ENCODE data around the gene ADIPOQ.
"Not testable (repeated sequence)": the region's sequence is repeated elsewhere in the genome, so short reads cannot be mapped to it uniquely, and the experiment has no call there.

The ADIPOQ gene

DNA sequence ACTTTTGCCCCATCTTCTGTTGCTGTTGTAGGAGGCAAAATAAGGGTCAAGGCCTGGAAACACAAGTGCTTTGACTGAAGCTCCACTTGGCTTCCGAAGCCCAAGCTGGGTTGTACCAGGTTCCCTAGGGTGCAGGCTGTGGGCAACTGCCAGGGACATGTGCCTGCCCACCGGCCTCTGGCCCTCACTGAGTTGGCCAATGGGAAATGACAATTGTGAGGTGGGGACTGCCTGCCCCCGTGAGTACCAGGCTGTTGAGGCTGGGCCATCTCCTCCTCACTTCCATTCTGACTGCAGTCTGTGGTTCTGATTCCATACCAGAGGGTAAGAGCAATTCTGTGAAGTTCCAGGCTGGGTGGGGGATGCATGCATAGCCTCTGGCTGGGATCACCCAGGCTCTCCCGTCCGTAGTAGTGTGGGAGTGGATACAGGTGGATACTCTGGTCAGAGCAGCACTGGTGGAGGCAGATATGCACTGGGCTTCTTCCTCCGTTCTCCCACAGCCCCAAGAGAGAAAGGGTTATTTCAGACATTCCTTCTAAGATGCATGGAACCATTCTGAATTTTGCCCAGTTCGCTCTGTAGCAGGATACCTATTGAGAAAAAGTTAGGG, at the start of gene ADIPOQ:
TSS of gene ADIPOQ (plus strand) at position 285 of the 613 bp plus-strand sequence. CDS start 10,349 bp downstream, outside the sequence.
- no peak for DNase-seq (ENCODE audit: low read depth in 2 of 2)

DNA sequence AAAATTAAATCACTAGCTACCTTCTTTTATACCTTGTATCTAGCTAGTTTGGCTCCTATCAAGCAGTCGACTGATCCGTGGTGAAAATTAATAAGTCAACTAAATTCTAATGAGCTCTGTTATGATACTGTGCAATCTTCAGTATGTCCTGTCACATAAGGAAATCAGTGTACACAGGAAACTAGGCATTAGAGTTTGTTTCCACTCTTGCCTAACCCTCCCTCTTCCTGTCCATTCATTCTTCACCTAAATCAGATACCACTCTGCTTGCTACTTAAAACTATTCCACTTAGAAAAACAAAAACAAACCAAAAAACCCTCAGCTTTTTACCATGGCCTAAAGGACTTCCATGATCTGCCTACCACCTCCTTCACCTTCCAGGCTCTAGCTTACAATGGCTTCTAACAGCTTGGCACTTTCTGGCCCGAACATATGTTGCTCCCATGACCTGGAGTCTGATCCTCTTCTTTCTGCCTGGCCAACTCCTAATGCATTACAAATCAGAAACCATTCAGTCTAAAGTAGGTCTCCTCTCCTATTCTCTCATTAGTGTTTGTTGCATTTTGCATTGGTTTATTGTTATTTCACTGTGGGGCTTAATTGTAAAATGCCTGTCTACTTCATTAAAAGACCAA, 44.2 kb upstream of the ADIPOQ start:
- no peak for DNase-seq (ENCODE audit: low read depth in 2 of 2)

DNA sequence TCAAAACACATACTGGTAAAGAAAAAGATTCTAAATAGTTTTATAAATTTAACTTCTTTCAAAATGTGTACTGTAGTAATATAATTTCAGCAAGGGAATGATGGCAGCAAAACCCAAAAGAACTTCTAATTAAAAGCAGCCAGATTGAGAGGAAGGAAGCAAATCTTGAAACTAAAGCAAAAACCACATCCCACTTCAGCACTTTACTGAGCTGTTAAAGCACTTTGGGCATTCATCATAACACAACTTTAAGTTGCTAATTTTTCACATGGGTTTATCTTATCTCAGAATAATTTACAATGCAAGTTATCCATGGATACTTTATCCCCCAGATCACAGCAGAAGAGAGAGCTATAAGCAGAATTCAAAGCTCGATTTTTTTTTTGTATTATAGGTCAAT, 42.2 kb upstream of the ADIPOQ start:
- no peak for DNase-seq (ENCODE audit: low read depth in 2 of 2)

DNA sequence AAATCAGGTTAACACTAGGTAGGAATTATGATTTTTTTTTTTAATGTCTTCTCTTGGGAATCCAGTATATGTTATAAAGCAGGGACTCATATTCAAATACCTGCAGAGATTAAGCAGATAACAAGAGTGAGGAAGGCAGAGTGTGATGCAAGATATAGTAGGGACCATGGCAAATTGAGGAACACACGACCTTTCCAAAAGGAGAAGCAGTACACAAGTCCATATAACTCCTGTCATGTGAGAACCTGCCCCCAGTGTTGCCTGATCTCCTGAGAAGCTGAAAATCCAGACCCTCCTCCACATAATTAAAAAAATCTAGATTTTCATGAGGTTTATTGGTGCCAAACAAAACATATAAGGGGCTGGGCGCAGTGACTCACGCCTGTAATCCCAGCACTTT, 39.8 kb upstream of the ADIPOQ start:
- no peak for DNase-seq (ENCODE audit: low read depth in 2 of 2)

DNA sequence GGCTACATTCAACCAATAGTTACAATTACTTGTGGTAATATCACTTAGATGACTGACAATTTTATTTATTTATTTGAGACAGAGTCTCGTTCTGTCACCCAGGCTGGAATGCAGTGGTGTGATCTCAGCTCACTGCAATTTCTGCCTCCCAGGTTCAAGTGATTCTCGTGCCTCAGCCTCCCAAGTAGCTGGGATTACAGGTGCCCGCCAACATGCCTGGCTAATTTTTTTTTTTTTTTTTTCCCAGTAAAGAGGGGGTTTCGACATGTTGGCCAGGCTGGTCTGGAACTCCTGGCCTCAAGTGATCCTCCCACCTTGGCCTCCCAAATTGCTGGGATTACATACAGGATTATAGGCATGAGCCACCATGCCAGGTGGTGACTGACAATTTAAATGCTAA, 39.1 kb upstream of the ADIPOQ start:
- not testable (repeated sequence) for DNase-seq (ENCODE audit: low read depth in 2 of 2)

DNA sequence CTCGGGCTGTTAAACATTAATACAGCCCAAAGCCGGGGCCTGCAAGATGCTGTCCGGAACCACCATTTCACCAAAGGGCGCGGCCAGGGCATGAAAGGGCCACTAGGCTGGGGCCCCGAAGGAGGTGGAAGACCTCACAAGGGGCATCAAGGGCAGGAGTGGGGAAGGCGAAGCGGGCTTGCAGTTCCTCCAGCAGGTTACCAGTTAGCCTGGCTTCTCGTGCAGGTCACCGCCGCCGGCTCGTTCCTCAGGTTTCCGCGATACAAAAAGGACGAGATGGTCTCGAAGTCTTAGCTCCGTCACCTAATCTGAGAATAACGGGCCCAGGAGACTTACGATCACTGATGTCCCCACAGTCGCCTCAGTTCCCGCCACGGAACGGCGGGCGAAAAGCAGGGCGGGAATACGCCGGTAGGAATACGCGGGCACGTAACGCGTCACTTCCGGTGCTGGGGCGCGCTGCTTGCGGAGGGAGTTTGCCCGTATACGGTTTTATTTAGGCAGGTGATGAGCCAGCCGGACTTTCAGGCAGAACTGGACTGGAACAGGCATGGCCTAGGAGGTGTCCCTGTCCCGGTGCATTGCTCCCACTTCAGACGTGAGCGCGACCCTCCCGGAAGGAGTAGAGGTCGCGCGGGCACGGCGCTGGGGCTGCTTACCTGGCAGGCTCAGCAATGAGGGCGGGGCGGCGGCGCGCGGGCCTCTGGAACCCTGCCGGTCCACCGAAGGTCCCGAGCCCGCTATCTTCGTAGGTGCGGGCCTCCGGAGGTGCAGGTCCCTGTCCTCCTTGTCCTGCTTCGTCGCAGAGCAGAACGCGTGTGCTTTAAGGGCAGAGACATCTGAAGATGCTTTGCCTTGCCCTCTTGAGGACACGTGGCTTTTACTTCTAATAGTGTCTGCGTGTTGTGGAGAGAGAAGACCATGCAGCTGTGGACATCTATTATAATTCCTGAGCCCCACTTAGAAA, 36.1 kb upstream of the ADIPOQ start, which contains the start of gene RFC4:
TSS of gene RFC4 (minus strand) at position 394 of the 967 bp plus-strand sequence. CDS start 1,769 bp downstream, outside the sequence.
- DNase-seq (ENCODE audit: low read depth in 2 of 2), result peak; percentile 84

DNA sequence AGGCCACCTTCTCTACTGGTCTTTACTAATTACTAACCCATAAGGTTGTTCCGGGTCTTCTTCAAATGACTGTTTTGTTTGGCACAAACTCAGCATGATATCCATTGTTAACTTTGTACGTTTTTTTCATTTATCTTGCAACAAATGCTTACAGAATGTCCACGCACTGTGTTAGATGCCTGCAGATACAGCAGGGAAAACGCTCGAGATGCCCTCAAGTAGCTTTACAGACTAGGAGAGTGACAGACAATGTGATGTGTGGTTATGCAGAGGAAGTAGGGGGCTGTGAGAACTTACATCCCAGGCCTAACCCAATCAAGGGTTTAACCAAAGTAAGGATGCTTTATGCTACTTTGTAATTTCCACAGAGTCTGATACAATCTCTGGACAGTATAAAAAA, 35.3 kb upstream of the ADIPOQ start:
- no peak for DNase-seq (ENCODE audit: low read depth in 2 of 2)

DNA sequence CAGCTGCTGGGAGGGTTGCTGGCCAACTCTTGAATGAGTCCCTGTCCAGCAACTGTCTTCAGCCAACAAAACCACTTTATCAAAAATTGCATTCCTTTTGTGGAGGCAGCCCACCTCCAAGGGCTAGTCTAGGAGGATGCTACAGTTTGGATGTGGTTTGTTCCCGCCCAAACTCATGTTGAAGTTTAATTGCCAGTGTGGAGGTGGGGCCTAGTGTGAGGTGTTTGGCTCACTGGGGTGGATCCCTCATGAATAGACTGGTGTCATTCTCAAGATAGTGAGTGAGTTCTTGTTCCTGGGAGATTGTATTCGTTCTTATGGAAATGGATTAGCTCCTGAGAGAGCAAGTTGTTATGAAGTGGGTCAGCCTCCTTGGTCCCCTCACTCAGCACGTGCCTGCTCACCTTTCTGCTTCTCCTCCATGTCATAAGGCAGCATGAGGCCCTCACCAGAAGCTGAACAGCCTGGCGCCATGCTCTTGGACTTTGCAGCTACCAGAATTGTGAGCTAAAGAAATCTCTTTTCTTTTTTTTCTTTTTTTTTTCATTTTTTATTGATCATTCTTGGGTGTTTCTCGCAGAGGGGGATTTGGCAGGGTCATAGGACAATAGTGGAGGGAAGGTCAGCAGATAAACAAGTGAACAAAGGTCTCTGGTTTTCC, 32.0 kb upstream of the ADIPOQ start:
- DNase-seq (ENCODE audit: low read depth in 2 of 2), result no peak

DNA sequence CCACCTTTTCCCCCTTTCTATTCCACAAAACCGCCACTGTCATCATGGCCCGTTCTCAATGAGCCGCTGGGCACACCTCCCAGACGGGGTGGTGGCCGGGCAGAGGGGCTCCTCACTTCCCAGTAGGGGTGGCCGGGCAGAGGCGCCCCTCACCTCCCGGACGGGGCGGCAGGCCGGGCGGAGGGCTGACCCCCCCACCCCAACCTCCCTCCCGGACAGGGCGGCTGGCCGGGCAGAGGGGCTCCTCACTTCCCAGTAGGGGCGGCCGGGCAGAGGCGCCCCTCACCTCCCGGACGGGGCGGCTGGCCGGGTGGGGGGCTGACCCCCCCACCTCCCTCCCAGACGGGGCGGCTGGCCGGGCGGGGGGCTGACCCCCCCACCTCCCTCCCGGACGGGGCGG, 31.2 kb upstream of the ADIPOQ start:
- not testable (repeated sequence) for DNase-seq (ENCODE audit: low read depth in 2 of 2)

DNA sequence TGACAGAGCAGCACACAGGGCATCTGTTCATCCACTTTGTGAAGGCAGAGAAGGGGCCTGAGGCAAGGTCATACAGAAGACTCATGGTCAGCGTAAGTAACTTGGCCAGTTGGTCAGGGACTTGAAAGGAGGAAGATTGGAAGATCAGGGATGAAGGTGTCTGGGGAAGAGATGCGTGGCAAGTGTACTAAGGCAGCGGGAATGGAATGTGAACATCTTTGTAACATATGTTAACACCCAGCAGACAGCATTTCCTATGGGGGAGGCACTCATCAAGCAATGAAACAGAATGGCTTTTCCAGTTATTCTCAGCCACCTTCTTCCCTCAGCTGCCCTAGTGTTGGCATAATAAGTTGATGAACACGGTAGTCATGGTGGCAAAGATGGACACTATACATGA, 28.4 kb upstream of the ADIPOQ start:
- no peak for DNase-seq (ENCODE audit: low read depth in 2 of 2)

DNA sequence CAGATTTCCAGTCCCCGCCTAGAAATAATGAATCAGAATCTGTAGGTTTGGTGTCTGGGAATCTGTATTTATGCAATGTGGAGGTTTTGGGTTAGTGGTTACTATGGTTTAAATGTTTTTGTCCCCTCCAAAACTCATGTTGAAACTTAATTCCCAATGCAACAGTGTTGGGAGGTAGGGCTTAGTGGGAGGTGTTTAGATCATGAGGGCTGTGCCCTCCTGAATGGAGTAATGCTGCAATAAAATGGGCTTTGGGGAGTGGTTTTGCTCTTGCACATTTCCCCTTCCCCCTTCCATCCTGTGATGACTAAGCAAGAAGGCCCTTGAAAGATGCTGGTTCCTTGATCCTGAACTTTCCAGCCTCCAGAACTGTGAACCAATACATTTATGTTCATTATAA, 27.1 kb upstream of the ADIPOQ start:
- no peak for DNase-seq (ENCODE audit: low read depth in 2 of 2)

DNA sequence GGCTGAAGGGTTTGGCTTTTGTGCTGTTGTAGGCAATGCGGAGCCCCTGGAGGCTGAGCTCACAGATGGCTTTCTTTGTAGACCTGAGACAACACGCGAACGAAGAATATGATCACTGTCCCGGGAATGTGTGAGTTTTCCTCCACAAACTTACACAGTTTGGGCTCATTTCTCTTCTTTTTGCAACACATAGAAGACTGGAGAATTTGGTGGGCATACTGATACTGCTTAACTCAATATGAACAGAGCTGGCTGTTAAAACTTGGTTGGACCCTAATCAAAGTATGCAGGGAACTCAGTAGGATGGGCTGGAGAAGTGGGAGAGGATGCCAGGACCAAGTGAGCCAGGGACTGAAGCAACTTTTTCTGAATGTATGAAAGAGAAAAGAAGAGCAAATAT, 24.0 kb upstream of the ADIPOQ start:
- no peak for DNase-seq (ENCODE audit: low read depth in 2 of 2)

DNA sequence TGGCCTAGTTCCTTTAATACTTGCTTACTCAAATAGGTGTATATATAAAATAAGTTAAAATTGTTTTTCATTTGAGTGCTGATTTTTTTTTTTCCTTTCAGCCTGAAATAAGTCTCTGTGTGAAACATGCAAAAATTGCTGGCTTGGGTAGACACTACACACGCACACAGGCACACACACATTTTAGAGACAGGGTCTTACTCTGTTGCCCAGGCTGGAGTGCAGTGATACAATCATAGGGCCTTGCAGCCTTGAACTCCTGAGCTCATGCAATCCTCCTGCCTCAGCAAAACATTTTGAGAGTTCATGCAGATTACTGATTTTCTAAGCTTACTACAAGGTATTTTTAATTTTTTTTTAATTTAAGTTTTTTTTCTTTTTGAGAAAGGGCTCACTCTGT, 23.6 kb upstream of the ADIPOQ start:
- DNase-seq (ENCODE audit: low read depth in 2 of 2), result no peak

DNA sequence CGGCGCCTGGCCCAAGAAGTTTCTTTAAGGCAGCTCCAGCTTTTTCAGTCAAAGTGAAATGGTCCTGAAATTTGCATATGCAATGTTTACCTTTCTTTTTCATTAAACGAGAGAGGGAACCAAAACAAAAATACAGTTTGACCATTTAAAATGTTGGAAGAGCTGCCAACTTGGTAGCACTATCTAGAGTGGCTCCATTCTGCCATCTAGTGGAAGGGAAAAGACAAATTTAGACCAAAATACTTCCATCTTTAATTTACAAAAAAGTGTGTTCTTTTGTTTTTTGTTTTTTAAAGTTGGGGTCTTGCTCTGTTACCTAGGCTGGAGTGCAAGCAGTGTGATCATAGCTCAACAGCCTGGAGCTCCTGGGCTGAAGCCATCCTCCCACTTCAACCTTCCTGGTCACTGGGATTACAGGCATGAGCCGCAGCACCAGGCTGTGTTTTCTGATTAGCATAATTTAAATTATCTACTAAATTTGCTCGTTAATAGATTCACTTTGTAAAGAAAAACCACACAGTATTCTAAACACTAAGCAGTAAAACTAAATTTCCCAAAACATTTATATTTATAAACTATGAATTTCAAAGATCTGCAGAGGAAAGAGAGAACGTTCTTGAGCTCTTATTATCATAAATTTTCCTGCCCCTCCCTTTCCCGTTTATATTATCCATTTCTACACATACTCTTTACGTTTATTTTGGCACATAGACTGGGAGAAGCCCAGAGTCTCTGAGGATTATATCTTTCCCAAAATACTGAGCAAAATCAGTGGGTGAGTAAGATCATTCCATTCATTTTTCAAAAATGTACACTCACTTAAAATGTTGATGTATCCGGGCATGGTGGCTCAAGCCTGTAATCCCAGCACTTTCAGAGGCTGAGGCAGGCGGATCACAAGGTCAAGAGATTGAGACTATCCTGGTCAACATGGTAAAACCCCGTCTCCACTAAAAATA, 20.8 kb upstream of the ADIPOQ start:
- no peak for DNase-seq (ENCODE audit: low read depth in 2 of 2)

DNA sequence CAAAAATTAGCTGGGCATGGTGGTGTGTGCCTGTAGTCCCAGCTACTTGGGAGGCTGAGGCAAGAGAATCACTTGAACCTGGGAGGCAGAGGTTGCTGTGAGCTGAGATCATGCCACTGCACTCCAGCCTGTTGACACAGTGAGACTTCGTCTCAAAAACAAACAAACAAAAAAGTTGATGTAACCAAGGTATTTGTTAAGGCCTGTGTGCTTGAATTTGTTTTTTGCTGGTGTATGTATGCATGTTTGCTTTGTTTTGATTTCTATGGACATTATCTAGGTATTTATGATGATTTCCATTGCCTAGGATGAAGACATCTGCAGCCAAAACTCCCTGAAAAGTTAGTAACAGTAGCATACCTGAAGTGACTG, 20.1 kb upstream of the ADIPOQ start:
- not testable (repeated sequence) for DNase-seq (ENCODE audit: low read depth in 2 of 2)

DNA sequence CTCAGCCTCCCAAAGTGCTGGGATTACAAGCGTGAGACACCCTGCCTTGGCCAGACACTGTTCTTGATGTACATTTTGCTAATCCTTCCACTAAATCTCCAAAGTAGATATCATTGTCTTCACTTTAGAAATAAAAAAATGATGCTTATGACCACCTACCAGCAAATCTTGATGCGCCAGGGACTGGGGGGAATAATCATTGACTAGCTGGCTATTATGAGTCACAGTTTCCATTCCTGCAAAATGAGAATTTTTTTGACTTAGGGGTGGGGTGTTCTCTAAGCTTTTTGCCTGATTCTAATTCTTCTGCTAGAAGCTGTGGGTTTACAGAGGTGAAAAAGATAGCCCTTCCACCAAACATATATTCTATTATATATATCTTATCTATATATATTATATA, 19.1 kb upstream of the ADIPOQ start:
- DNase-seq (ENCODE audit: low read depth in 2 of 2), result no peak

DNA sequence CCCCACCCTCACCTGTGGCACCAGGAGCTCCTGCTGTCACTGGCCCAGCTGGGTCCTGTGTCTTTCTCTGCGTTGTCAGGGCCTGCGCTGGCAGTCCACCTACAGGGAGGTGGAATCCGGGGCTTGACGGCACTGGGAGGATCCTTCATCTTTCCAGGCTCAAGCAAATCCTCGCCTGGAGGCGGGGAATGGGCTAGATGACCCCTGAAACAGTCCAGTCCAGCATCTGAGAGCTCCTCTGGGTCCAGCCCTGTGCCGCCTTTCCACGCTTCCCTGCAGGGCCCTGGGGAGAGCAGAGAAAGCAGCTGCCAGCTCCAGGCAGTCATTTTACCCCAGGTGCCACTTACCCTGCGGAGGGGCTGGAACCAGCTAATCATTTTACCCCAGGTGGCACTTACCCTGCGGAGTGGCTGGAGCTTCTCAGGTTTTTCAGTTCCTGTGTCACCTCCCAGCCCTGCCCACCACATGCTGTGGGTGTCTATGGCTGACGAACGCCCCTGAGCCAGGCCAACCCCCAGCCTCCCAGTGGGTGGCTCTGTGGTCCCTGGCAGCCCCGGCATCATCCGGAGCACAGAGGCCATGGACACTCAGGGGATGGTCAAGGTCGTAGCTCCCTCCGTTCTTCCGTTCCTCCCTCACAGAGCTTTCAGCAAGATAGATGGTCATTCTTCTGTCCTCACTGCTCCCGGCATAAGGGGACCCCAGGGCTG, 17.9 kb upstream of the ADIPOQ start:
- no peak for DNase-seq (ENCODE audit: low read depth in 2 of 2)

DNA sequence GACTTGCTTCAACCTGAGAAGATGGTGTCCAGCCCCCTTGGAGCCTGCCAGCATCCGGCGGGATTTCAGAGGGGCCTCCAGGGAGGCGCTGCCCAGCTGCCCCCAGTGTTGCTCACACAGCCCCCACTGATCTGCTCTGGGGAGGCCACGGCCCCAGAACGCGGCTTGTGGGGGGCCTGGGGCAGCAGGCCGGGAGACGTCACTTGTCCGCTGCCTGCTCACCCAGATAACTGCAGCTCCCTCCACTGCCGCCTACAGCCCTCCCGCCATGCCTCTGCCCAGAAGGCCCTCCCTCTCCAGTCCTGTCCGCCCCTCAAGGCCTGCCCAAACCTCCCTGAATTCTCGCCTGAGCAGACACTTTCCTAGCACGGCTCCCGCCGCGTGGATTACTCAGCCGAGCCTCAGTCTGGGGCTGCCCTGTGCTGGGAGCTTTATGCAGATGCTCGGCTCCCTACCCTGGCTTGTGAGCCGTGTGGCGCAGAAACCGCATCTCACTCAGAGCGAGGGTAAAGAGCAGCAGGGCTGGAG, 17.2 kb upstream of the ADIPOQ start:
- DNase-seq (ENCODE audit: low read depth in 2 of 2), result peak; percentile 41 to 42

DNA sequence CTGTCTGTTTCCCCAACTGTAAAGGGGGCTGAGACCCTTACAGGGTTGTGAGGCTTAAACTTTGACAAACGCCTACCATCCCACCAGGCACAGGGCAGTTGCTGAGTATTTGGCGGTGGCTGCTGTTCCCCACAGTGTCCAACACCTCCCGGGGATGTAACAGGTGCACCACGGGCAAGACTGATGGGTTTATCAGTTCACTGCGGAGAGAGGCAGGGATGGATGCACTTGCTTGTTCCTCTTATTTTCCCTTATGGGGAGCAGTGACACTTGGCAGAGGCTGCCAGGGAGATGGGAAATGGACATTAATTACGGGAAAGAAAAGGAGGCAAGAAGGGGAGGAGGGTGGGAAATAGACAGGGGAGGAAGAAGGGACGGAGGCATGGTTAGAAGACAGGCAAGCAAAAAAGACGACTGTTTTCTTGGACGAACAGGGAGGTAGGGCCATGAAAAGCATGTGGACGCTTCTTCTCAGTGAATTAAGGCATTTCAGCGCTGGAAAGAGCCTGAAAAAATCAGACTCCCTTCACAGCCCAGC, 16.6 kb upstream of the ADIPOQ start:
- DNase-seq (ENCODE audit: low read depth in 2 of 2), result no peak
